Thymus (tissue), 11 donors: ENCODE measurements around the gene ZNF25. TPM values are rescaled to one million over a fixed set of nuclear protein-coding genes. Genes with fewer than 3 reads are reported as not detected.

Experiments used
- DNase-seq, 9 donors: peaks; one replicate each; pipeline ENCODE4 v3.0.0-alpha.2; 2013; ENCODE audit warnings: low spot score in 9 of 9, low read depth in 6 of 9, missing footprints in 1 of 9
- H3K27ac ChIP-seq, 2 donors: one replicate each; pipeline ENCODE4 v1.5.1; 2013; ENCODE audit warnings: control low read depth in 1 of 2, low read depth in 1 of 2, low read length in 1 of 2, mild to moderate bottlenecking in 1 of 2, moderate library complexity in 1 of 2
- H3K27me3 ChIP-seq, 2 donors: one replicate each; pipeline ENCODE4 v1.5.1; 2013; ENCODE audit warnings: low read length in 1 of 2; ENCODE audit not compliant: control insufficient read depth in 2 of 2, insufficient read depth in 1 of 2
- H3K36me3 ChIP-seq, 2 donors: one replicate each; pipeline ENCODE4 v1.5.1; 2013; ENCODE audit warnings: low read length in 1 of 2, mild to moderate bottlenecking in 1 of 2, moderate library complexity in 1 of 2; ENCODE audit not compliant: control insufficient read depth in 2 of 2, insufficient read depth in 2 of 2
- H3K4me1 ChIP-seq, 2 donors: one replicate each; pipeline ENCODE4 v1.5.1; 2013; ENCODE audit warnings: low read length in 2 of 2; ENCODE audit not compliant: control insufficient read depth in 2 of 2, insufficient read depth in 2 of 2
- H3K4me3 ChIP-seq, 2 donors: one replicate each; pipeline ENCODE4 v1.5.1; 2013; ENCODE audit warnings: low read length in 2 of 2, control low read depth in 1 of 2, mild to moderate bottlenecking in 1 of 2
- H3K9me3 ChIP-seq, 2 donors: one replicate each; pipeline ENCODE4 v1.5.1; 2013; ENCODE audit warnings: low read length in 1 of 2, mild to moderate bottlenecking in 1 of 2; ENCODE audit not compliant: control insufficient read depth in 2 of 2, insufficient read depth in 1 of 2
- WGBS: extraction: QIAGEN DNeasy Blood & Tissue Kit; methylation state at CpG from one replicate; pipeline ENCODE4 v1.1.7; 2013; 5-methylcytosine and 5-hydroxymethylcytosine counted together
- polyA plus RNA-seq: library from polyadenylated mRNA; stranded (reverse); fragments of 200-250 nt; gene quantifications from one replicate; pipeline ENCODE4 v1.2.3, GENCODE V29; 2013
- total RNA-seq: library from RNA; stranded (reverse); fragments of 120-200 nt; gene quantifications from one replicate; pipeline ENCODE4 v1.2.4, GENCODE V29; 2013
- donor health status: healthy.

Gene ZNF25
- total and polyA plus RNA-seq, 2 donors, result 5.0 to 10.4 TPM

DNA sequence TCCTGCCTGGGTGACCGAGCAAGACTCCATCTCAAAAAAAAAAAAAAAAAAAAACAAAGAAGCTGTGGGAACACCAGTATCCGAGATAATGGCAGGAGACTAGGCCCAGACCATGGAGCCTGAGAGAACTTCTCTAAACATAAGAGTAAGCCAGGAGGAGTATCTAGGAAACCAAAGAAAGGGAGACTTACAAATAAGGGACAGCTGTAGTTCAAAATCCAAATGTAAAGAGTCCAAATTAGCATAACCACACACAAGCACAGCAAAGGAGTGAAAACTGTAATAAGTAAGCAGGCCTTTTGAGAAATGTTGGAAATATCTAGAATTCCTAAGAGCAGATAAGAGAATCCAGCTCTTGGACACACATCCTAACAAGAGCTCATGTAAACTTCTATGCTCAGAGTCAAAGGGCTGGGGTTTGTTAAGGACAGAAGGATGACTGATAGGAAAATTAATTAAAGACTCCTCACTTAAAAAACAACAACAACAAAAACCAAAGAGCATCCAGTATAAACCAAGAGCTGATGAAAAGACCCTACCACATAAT is 15.8 kb downstream of the ZNF25 start:
- Histone ChIP-seq H3K27ac (no peak overlapping the region), H3K9me3 (peaks cover 2 to 8% of the 10 kb centered on the region in 2 donors), H3K27me3 (no peaks in the 10 kb centered on the region), H3K4me1 (no peaks in the 10 kb centered on the region), H3K4me3 (no peak overlapping the region), H3K36me3 (no peaks in the 10 kb centered on the region)
- DNase-seq, result no peak
- 92% methylated on average over 2 of the region's 2 CpGs for WGBS

DNA sequence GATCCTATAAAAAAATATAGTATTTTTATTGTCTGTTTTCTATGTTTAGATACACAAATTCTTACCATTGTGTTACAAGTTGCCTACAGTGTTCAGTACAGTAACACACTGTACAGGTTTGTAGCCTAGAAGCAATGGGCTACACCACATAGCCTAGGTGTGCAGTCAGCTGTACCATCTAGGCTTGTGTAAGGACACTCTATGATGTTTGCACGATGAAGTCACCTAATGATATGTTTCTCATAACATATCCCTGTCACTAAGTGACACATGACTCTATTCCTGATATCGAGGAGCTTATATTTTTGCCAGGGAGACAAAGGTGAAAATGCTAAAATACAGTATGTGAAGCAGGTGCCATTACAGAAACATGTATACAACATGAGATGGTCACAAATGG is 18.6 kb downstream of the ZNF25 start:
- DNase-seq, result no peak
- Histone ChIP-seq H3K27ac (no peak overlapping the region), H3K4me1 (no peaks in the 10 kb centered on the region), H3K27me3 (no peaks in the 10 kb centered on the region), H3K4me3 (no peak overlapping the region), H3K9me3 (no peaks in the 10 kb centered on the region), H3K36me3 (peaks cover 3 to 4% of the 10 kb centered on the region in 2 donors)
- 95% methylated on average over 2 of the region's 2 CpGs for WGBS

- H3K36me3 ChIP-seq, result peaks cover 4 to 12% of the 10 kb centered on the region in 2 donors
- WGBS, result 97% methylated on average over 3 of the region's 3 CpGs
Observed at GRCh38 chr10:37952926-37953325, 23.5 kb downstream of the ZNF25 start.

GRCh38 chr10:37952043-37952755 is 24.2 kb downstream of the ZNF25 start:
- no peak for DNase-seq
- no peaks in the 10 kb centered on the region for H3K4me1 ChIP-seq
- H3K36me3 ChIP-seq, result peaks cover 4 to 12% of the 10 kb centered on the region in 2 donors
- no peak overlapping the region for H3K27ac ChIP-seq
- WGBS, result 91% methylated on average over 2 of the region's 2 CpGs
- no peak overlapping the region for H3K4me3 ChIP-seq
- no peaks in the 10 kb centered on the region for H3K27me3 ChIP-seq
- no peaks in the 10 kb centered on the region for H3K9me3 ChIP-seq

More at GRCh38 chr10:37952926-37953325, 23.5 kb downstream of the ZNF25 start:
- Histone ChIP-seq H3K27ac (no peak overlapping the region), H3K4me1 (no peaks in the 10 kb centered on the region), H3K9me3 (no peaks in the 10 kb centered on the region), H3K27me3 (no peaks in the 10 kb centered on the region), H3K4me3 (no peak overlapping the region)
- DNase-seq, result no peak

DNA sequence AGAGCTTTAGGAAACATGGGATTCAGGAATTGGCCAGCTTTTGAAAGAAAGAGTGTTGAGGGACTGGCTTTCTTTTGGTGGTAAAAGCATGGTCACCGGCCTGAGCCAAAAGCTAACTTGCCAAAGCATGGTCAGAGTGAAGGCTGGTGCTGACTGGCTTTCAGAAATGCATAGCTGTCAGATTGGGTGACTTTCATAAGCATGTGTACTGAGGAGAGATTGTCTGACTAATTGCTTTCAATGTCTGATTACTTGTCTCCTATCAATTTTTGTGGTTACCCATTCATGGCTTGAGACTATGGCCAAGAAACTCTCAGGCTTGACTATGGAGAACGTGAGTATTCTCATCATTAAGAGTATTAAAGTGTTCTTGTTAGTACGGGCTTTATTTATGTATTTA is 28.2 kb downstream of the ZNF25 start:
- peaks cover 4 to 10% of the 10 kb centered on the region in 2 donors for H3K36me3 ChIP-seq
- H3K9me3 ChIP-seq, result peaks cover 0 to 6% of the 10 kb centered on the region in 2 donors
- no peak for DNase-seq
- no peak overlapping the region for H3K27ac ChIP-seq
- H3K27me3 ChIP-seq, result no peaks in the 10 kb centered on the region
- no peak overlapping the region for H3K4me3 ChIP-seq
- H3K4me1 ChIP-seq, result no peaks in the 10 kb centered on the region
- 86% methylated on average over 3 of the region's 3 CpGs for WGBS

GRCh38 chr10:37947526-37947925 is 28.9 kb downstream of the ZNF25 start:
- Histone ChIP-seq H3K36me3 (peaks cover 0 to 6% of the 10 kb centered on the region in 2 donors), H3K9me3 (peaks cover 0 to 11% of the 10 kb centered on the region in 2 donors), H3K4me3 (no peak overlapping the region), H3K27me3 (no peaks in the 10 kb centered on the region), H3K4me1 (no peaks in the 10 kb centered on the region), H3K27ac (no peak overlapping the region)
- no peak for DNase-seq

GRCh38 chr10:37937864-37938263 is 38.6 kb downstream of the ZNF25 start:
- Histone ChIP-seq H3K4me1 (no peaks in the 10 kb centered on the region), H3K27ac (no peak overlapping the region), H3K4me3 (no peak overlapping the region), H3K9me3 (peaks cover 2 to 21% of the 10 kb centered on the region in 2 donors), H3K36me3 (no peaks in the 10 kb centered on the region), H3K27me3 (no peaks in the 10 kb centered on the region)
- DNase-seq, result no peak
- 73% methylated on average over 5 of the region's 5 CpGs for WGBS

GRCh38 chr10:37934791-37935190 is 41.7 kb downstream of the ZNF25 start:
- whole genome bisulfite sequencing, result 75% methylated on average over 2 of the region's 2 CpGs
- Histone ChIP-seq H3K36me3 (no peaks in the 10 kb centered on the region), H3K4me3 (no peak overlapping the region), H3K9me3 (peaks cover 1 to 12% of the 10 kb centered on the region in 2 donors), H3K27me3 (no peaks in the 10 kb centered on the region), H3K4me1 (no peaks in the 10 kb centered on the region), H3K27ac (no peak overlapping the region)
- no peak for DNase-seq

- WGBS, result 59% methylated on average over 2 of the region's 2 CpGs
Observed at GRCh38 chr10:37930423-37930822, 46.0 kb downstream of the ZNF25 start.

More at GRCh38 chr10:37930423-37930822, 46.0 kb downstream of the ZNF25 start:
- DNase-seq, result no peak
- Histone ChIP-seq H3K36me3 (no peaks in the 10 kb centered on the region), H3K4me3 (no peak overlapping the region), H3K27me3 (no peaks in the 10 kb centered on the region), H3K27ac (no peak overlapping the region), H3K9me3 (no peaks in the 10 kb centered on the region), H3K4me1 (no peaks in the 10 kb centered on the region)
